Stimulated activated CD8-positive, alpha-beta memory T cell treated with anti-CD3 and anti-CD28 coated beads, Interleukin-7, amount 100 ng/mL, for 48 hours (primary cell): ENCODE data around the gene PTCRA.

ENCODE experiments used
- DNase-seq, 2 donors: peaks; one replicate each; pipeline ENCODE4 v3.0.0-alpha.2; 2020; ENCODE audit warnings: low read depth in 1 of 2; ENCODE audit errors: extremely low read depth in 1 of 2

The PTCRA gene

GRCh38 chr6:42969431-42969830 lies 53.6 kb downstream of the PTCRA start:
- no peak for DNase-seq

- DNase-seq = no peak
Measured at GRCh38 chr6:42969934-42970333, 54.1 kb downstream of the PTCRA start.

GRCh38 chr6:42970871-42971612 lies 55.2 kb downstream of the PTCRA start:
- no peak for DNase-seq

GRCh38 chr6:42971746-42972327 lies 56.0 kb downstream of the PTCRA start:
- no peak for DNase-seq

DNA sequence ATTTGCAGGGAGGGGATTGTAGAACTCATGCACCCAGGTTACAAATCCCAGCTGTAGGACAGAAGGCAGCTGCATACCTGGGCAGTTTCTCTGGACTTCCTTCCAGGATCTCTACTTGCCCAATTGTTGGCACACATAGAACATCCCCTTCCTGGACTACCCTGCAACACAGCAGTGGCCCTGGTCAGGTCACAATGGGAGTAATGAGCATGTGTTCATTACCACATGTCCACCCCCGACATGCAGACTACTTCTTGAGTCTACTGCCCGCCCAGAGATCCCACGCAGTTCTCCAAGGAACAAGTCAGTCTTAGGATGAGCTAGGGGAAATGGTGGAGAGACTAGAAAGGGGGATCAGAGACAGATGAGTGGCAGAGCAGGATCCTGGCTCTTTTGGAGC lies 58.1 kb downstream of the PTCRA start:
- no peak for DNase-seq

- no peak for DNase-seq
Measured at GRCh38 chr6:42974919-42975505, 59.2 kb downstream of the PTCRA start.
